NCI-H2171 treated with DMSO at 0.1 percent for 48 hours (cell line): Measurements from ENCODE around the gene FBRS.
"Not testable (repeated sequence)": the region's sequence is repeated elsewhere in the genome, so short reads cannot be mapped to it uniquely, and the experiment has no call there.

Experiments
- DNase-seq: peaks from one replicate; lab custom pipeline; 2025; lab: John Stamatoyannopoulos, UW

Gene FBRS

GRCh38 chr16:30698816-30699614, 40.8 kb downstream of the FBRS start, which contains the start of gene SRCAP:
Gene SRCAP, plus strand, starts transcription at chr16:30699171. Its CDS starts 1,654 bp downstream, at chr16:30700825.
- peak; percentile 79 for DNase-seq

- DNase-seq = no peak
These were observed 41.4 kb downstream of the FBRS start for GRCh38 chr16:30699615-30700099.

- no peak for DNase-seq
These were observed 42.3 kb downstream of the FBRS start for GRCh38 chr16:30700491-30700890.

- DNase-seq = no peak
These were observed 42.7 kb downstream of the FBRS start for GRCh38 chr16:30700971-30701370.

GRCh38 chr16:30703071-30703470, 44.8 kb downstream of the FBRS start:
- DNase-seq = not testable (repeated sequence)

- no peak for DNase-seq
These were observed 45.7 kb downstream of the FBRS start for GRCh38 chr16:30703971-30704370.

GRCh38 chr16:30706046-30706445, 47.8 kb downstream of the FBRS start:
- no peak for DNase-seq

GRCh38 chr16:30710971-30711370, 52.7 kb downstream of the FBRS start:
- no peak for DNase-seq

- no peak for DNase-seq
These were observed 53.5 kb downstream of the FBRS start for GRCh38 chr16:30711712-30712111.

GRCh38 chr16:30715750-30716445, 57.7 kb downstream of the FBRS start:
- no peak for DNase-seq

GRCh38 chr16:30720086-30720485, 61.9 kb downstream of the FBRS start:
- no peak for DNase-seq
